PC-9 (cell line): ENCODE results near the gene VPS9D1. TPM values are rescaled to one million over a fixed set of nuclear protein-coding genes. Genes with fewer than 3 reads are reported as not detected.
"Not testable (repeated sequence)": the region's sequence is repeated elsewhere in the genome, so short reads cannot be mapped to it uniquely, and the experiment has no call there.

ENCODE experiments used
- BruUV-seq: library from RNA; stranded (reverse); fragments of 400-500 nt; replicated peaks from 2 replicates; lab custom pipeline; 2021; lab: Mats Ljungman, UMichigan
- CTCF ChIA-PET: fragments of 300-600 bp; sonication (Branson Sonifier 250); formaldehyde crosslinking; loops from one replicate; lab custom pipeline; 2022; ENCODE audit warnings: antibody characterized with exemption; lab: Charles Lee
- POLR2A ChIA-PET: fragments of 300-600 bp; sonication (Branson Sonifier 250); formaldehyde crosslinking; loops from one replicate; lab custom pipeline; 2022; ENCODE audit warnings: antibody characterized with exemption; ENCODE audit not compliant: unreplicated experiment; lab: Charles Lee
- DNase-seq, 2 experiments: peaks; one replicate each; pipeline versions ENCODE4 v3.0.0 to v3.0.0-alpha.2; 2015 to 2022; ENCODE audit warnings: mixed read lengths in 1 of 2
- H2AFZ ChIP-seq: fragments of 200-600 bp; sonication (generic); 2 replicates; pipeline ENCODE4 v1.8.1; 2017; ENCODE audit warnings: antibody characterized with exemption
- H3F3A ChIP-seq: fragments of 200-600 bp; sonication (generic); 2 replicates; pipeline ENCODE4 v1.8.1; 2017; ENCODE audit warnings: antibody characterized with exemption, mild to moderate bottlenecking, low read depth; ENCODE audit not compliant: insufficient read depth
- H3K27ac ChIP-seq: fragments of 200-600 bp; sonication (generic); 2 replicates; pipeline ENCODE4 v1.6.1; 2016; ENCODE audit warnings: mixed run types
- H3K27me3 ChIP-seq: fragments of 200-600 bp; sonication (generic); 2 replicates; pipeline ENCODE4 v1.6.1; 2016; ENCODE audit warnings: low read depth, mixed run types; ENCODE audit not compliant: insufficient read depth
- H3K36me3 ChIP-seq: fragments of 200-600 bp; sonication (generic); 2 replicates; pipeline ENCODE4 v1.6.1; 2016; ENCODE audit warnings: low read depth, mixed run types
- H3K4me1 ChIP-seq: fragments of 200-600 bp; sonication (generic); replicated peaks from 2 replicates; pipeline ENCODE4 v1.6.1; 2016; ENCODE audit warnings: mixed run types; ENCODE audit not compliant: insufficient read depth
- H3K4me2 ChIP-seq: fragments of 200-600 bp; sonication (generic); 2 replicates; pipeline ENCODE4 v1.6.1; 2017; ENCODE audit warnings: mixed run types
- H3K4me3 ChIP-seq: fragments of 200-600 bp; sonication (generic); 2 replicates; pipeline ENCODE4 v1.6.1; 2016; ENCODE audit warnings: mixed run types
- H3K79me2 ChIP-seq: fragments of 200-600 bp; sonication (generic); 2 replicates; pipeline ENCODE4 v1.6.1; 2017; ENCODE audit warnings: low read depth, mixed run types
- H3K9me2 ChIP-seq: fragments of 200-600 bp; sonication (generic); 2 replicates; pipeline ENCODE4 v1.8.1; 2017; ENCODE audit warnings: mild to moderate bottlenecking; ENCODE audit not compliant: insufficient read depth
- H3K9me3 ChIP-seq: fragments of 200-600 bp; sonication (generic); 2 replicates; pipeline ENCODE4 v1.8.1; 2016; ENCODE audit warnings: low read depth; ENCODE audit not compliant: insufficient read depth
- H4K20me1 ChIP-seq: fragments of 200-600 bp; sonication (generic); 2 replicates; pipeline ENCODE4 v1.8.1; 2017; ENCODE audit not compliant: insufficient read depth
- CTCF ChIP-seq: fragments of 200-600 bp; sonication (generic); conservative IDR thresholded peaks from 2 replicates; pipeline ENCODE4 v1.6.1; 2017; ENCODE audit warnings: mixed run types, antibody characterized with exemption, mild to moderate bottlenecking, moderate library complexity
- EZH2 ChIP-seq: fragments of 200-600 bp; sonication (generic); IDR thresholded peaks from 2 replicates; pipeline ENCODE4 v1.8.0; 2017; ENCODE audit warnings: antibody characterized with exemption, low read depth
- intact Hi-C: fragments of 100-400 bp; cut with micrococcal nuclease; formaldehyde crosslinking; loops from one replicate; pipeline ENCODE4 v1.10.0; 2022; ENCODE audit not compliant: unreplicated experiment
- total RNA-seq: library from RNA; stranded (reverse); gene quantifications from 2 replicates; pipeline ENCODE4 v1.2.3, GENCODE V29; 2021

VPS9D1 gene
- total RNA-seq, 1 experiment from 2014 or later, result 15.2 TPM

- intact Hi-C loops, result no loop called here
- Histone ChIP-seq H3K79me2 (peaks cover 32% of the 10 kb centered on the region), H2AFZ (no peak overlapping the region), H3K27ac (no peak overlapping the region), H3K4me2 (no peak overlapping the region), H3F3A (peaks cover 36% of the 10 kb centered on the region), H4K20me1 (peaks cover 16% of the 10 kb centered on the region), H3K4me3 (no peak overlapping the region), H3K27me3 (no peaks in the 10 kb centered on the region), H3K4me1 (peaks cover 11% of the 10 kb centered on the region), H3K9me2 (no peaks in the 10 kb centered on the region), H3K9me3 (no peaks in the 10 kb centered on the region), H3K36me3 (peaks cover 5% of the 10 kb centered on the region; the same call in 1 of the 2 replicates)
- BruUV-seq, result no TSS peak
- TF ChIP-seq CTCF, result no peak
- TF ChIP-seq EZH2, result no peak
- CTCF ChIA-PET, result interaction anchor here (0.6 kb wide), 1 partner anchor 85 kb away, joined by 5 read pairs; no protein-coding TSS in a partner anchor
- DNase-seq, result no peak
- POLR2A ChIA-PET, result no interaction called here
Measured at GRCh38 chr16:89691231-89691985, 29.3 kb downstream of the VPS9D1 start.

GRCh38 chr16:89690392-89690901 is 30.3 kb downstream of the VPS9D1 start:
- POLR2A ChIA-PET, result no interaction called here
- Histone ChIP-seq H3K27ac (no peak overlapping the region), H4K20me1 (peaks cover 12% of the 10 kb centered on the region), H3F3A (peaks cover 26% of the 10 kb centered on the region), H3K4me3 (no peak overlapping the region), H3K27me3 (no peaks in the 10 kb centered on the region), H2AFZ (no peak overlapping the region), H3K9me3 (no peaks in the 10 kb centered on the region), H3K36me3 (peaks cover 5% of the 10 kb centered on the region; the same call in 1 of the 2 replicates), H3K4me2 (no peak overlapping the region), H3K79me2 (peaks cover 32% of the 10 kb centered on the region), H3K4me1 (peaks cover 11% of the 10 kb centered on the region), H3K9me2 (no peaks in the 10 kb centered on the region)
- intact Hi-C loops, result no loop called here
- CTCF ChIA-PET, result interaction anchor here (0.6 kb wide), 1 partner anchor 84 kb away, joined by 5 read pairs; no protein-coding TSS in a partner anchor
- TF ChIP-seq EZH2, result no peak
- no peak for TF ChIP-seq CTCF
- no peak for DNase-seq
- no TSS peak for BruUV-seq

GRCh38 chr16:89689621-89690020 is 31.1 kb downstream of the VPS9D1 start:
- DNase-seq, H3K9me2 ChIP-seq, H3K4me3 ChIP-seq, H3K9me3 ChIP-seq, H3K27me3 ChIP-seq, H3K36me3 ChIP-seq, BruUV-seq, intact Hi-C loops, H3K27ac ChIP-seq, H3K4me2 ChIP-seq, CTCF ChIA-PET, POLR2A ChIA-PET, H2AFZ ChIP-seq: not testable (repeated sequence)
- peaks cover 32% of the 10 kb centered on the region for H3K79me2 ChIP-seq
- H4K20me1 ChIP-seq, result peaks cover 12% of the 10 kb centered on the region
- peaks cover 26% of the 10 kb centered on the region for H3F3A ChIP-seq
- H3K4me1 ChIP-seq, result peaks cover 11% of the 10 kb centered on the region
